A673 (cell line): ENCODE data around the gene FAM161B. TPM values are rescaled to one million over a fixed set of nuclear protein-coding genes. Genes with fewer than 3 reads are reported as not detected.
"Not testable (repeated sequence)": the region's sequence is repeated elsewhere in the genome, so short reads cannot be mapped to it uniquely, and the experiment has no call there.

Experiments
- BruUV-seq: library from RNA; stranded (reverse); fragments of 400-500 nt; replicated peaks from 2 replicates; lab custom pipeline; 2021; lab: Mats Ljungman, UMichigan
- CTCF ChIA-PET: fragments of 300-600 bp; sonication (Branson Sonifier 250); formaldehyde crosslinking; loops from one replicate; lab custom pipeline; 2022; ENCODE audit warnings: antibody characterized with exemption; lab: Charles Lee
- POLR2A ChIA-PET: fragments of 300-600 bp; sonication (Branson Sonifier 250); formaldehyde crosslinking; loops from one replicate; lab custom pipeline; 2022; ENCODE audit warnings: antibody characterized with exemption; ENCODE audit not compliant: low non-redundant PET; lab: Charles Lee
- DNase-seq: peaks from one replicate; pipeline ENCODE4 v3.0.0-alpha.2; 2015; ENCODE audit warnings: low spot score
- H3K27ac ChIP-seq: fragments of 200-600 bp; sonication (generic); 2 replicates; pipeline ENCODE4 v1.5.1; 2016; ENCODE audit warnings: mixed run types, low read depth, mild to moderate bottlenecking, mixed read lengths, antibody characterized with exemption, low read length; ENCODE audit not compliant: poor library complexity, severe bottlenecking
- H3K27me3 ChIP-seq: fragments of 200-600 bp; sonication (generic); replicated peaks from 2 replicates; pipeline ENCODE4 v1.6.1; 2017; ENCODE audit warnings: mixed run types, low read depth, mild to moderate bottlenecking, mixed read lengths, antibody characterized with exemption, low read length; ENCODE audit not compliant: insufficient read depth, poor library complexity
- H3K36me3 ChIP-seq: fragments of 200-600 bp; sonication (generic); 2 replicates; pipeline ENCODE4 v1.6.1; 2016; ENCODE audit warnings: mixed run types, mild to moderate bottlenecking, mixed read lengths, antibody characterized with exemption, low read length; ENCODE audit not compliant: insufficient read depth, poor library complexity, severe bottlenecking
- H3K4me1 ChIP-seq: fragments of 200-600 bp; sonication (generic); 2 replicates; pipeline ENCODE4 v1.6.1; 2017; ENCODE audit warnings: mixed run types, mild to moderate bottlenecking, mixed read lengths, antibody characterized with exemption, low read length; ENCODE audit not compliant: insufficient read depth, poor library complexity, severe bottlenecking
- H3K4me3 ChIP-seq: fragments of 200-600 bp; sonication (generic); 2 replicates; pipeline ENCODE4 v1.5.1; 2016; ENCODE audit warnings: low read depth, mixed run types, mild to moderate bottlenecking, mixed read lengths, low read length; ENCODE audit not compliant: poor library complexity, severe bottlenecking
- H3K9me3 ChIP-seq: fragments of 200-600 bp; sonication (generic); 2 replicates; pipeline ENCODE4 v1.6.1; 2016; ENCODE audit warnings: mixed run types, low read depth, mild to moderate bottlenecking, mixed read lengths, antibody characterized with exemption, low read length; ENCODE audit not compliant: poor library complexity, severe bottlenecking
- EZH2 ChIP-seq: fragments of 200-600 bp; sonication (generic); IDR thresholded peaks from 2 replicates; pipeline ENCODE4 v1.6.1; 2017; ENCODE audit warnings: borderline replicate concordance, low read depth, mild to moderate bottlenecking, mixed read lengths, antibody characterized with exemption, low read length; ENCODE audit not compliant: poor library complexity, severe bottlenecking
- intact Hi-C: fragments of 100-400 bp; cut with micrococcal nuclease; formaldehyde crosslinking; loops from one replicate; pipeline ENCODE4 v1.10.0; 2022; ENCODE audit not compliant: unreplicated experiment
- total RNA-seq: library from RNA; stranded (reverse); gene quantifications from 2 replicates; pipeline ENCODE4 v1.2.3, GENCODE V29; 2021
- TF ChIP-seq, protein P1 (sequence below): fragments of 300-800, 200-600 bp; sonication (generic); conservative IDR thresholded peaks from 2 replicates; pipeline ENCODE4 v1.5.1; 2017; ENCODE audit warnings: low read depth, mild to moderate bottlenecking, antibody characterized with exemption, low read length, moderate library complexity, mixed read lengths

The FAM161B gene
- total RNA-seq, 1 experiment from 2014 or later = 1.7 TPM

DNA sequence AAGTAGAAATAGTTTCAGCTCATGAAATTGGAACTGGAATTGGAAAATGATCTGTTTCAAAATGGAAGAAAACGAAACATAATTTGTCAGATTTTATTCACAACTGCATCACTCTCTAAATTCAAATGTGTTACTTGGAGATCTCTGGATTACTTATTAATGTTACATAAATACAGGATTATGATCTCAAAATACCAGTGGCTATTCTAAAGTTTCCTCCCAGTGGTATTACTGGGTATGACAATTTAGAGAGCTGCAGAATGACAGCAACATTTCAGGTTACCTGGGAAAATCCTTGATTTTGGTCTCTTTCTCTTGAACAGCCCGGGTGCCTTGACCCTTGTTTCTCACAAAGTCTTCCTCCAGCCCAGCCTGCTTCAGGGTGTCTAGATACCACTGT lies 14.2 kb downstream of the FAM161B start:
- no peak overlapping the region for H3K4me3 ChIP-seq
- no peak for TF ChIP-seq EZH2
- TF ChIP-seq, protein P1, sequence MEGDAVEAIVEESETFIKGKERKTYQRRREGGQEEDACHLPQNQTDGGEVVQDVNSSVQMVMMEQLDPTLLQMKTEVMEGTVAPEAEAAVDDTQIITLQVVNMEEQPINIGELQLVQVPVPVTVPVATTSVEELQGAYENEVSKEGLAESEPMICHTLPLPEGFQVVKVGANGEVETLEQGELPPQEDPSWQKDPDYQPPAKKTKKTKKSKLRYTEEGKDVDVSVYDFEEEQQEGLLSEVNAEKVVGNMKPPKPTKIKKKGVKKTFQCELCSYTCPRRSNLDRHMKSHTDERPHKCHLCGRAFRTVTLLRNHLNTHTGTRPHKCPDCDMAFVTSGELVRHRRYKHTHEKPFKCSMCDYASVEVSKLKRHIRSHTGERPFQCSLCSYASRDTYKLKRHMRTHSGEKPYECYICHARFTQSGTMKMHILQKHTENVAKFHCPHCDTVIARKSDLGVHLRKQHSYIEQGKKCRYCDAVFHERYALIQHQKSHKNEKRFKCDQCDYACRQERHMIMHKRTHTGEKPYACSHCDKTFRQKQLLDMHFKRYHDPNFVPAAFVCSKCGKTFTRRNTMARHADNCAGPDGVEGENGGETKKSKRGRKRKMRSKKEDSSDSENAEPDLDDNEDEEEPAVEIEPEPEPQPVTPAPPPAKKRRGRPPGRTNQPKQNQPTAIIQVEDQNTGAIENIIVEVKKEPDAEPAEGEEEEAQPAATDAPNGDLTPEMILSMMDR = peak; percentile 30; the same call in 1 of the 2 replicates
- peaks cover 38% of the 10 kb centered on the region for H3K36me3 ChIP-seq
- ChIA-PET POLR2A (no interaction called here), CTCF (no interaction called here)
- intact Hi-C loops = no loop called here
- H3K9me3 ChIP-seq = no peaks in the 10 kb centered on the region
- no peak overlapping the region for H3K27ac ChIP-seq
- H3K4me1 ChIP-seq = no peaks in the 10 kb centered on the region
- BruUV-seq = no TSS peak
- DNase-seq = peak; percentile 26
- no peaks in the 10 kb centered on the region for H3K27me3 ChIP-seq

DNA sequence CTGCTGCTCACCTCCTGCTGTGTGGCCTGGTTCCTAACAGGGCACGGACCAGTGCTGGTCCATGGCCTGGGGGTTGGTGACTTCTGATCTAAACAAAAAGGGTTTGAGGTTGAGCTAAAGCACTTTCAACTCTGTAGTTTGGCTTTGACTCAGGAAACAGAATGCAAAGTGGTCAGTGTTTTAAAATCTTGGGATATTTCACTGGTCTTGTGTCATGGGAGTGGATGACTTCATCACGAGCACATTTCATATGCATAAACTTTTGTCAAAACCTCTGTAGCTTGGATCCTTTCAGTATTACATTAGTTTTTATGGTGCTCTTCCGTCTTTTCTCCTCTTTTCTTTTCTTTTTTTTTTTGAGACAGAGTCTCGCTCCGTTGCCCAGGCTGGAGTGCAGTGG lies 25.6 kb downstream of the FAM161B start:
- H3K27ac ChIP-seq = no peak overlapping the region
- TF ChIP-seq, protein P1 = no peak
- no peak for TF ChIP-seq EZH2
- H3K4me1 ChIP-seq = no peaks in the 10 kb centered on the region
- H3K36me3 ChIP-seq = peaks cover 76% of the 10 kb centered on the region
- BruUV-seq = no TSS peak
- H3K27me3 ChIP-seq = no peaks in the 10 kb centered on the region
- DNase-seq = no peak
- ChIA-PET POLR2A (no interaction called here), CTCF (no interaction called here)
- intact Hi-C loops = no loop called here
- H3K4me3 ChIP-seq = no peak overlapping the region
- no peaks in the 10 kb centered on the region for H3K9me3 ChIP-seq

DNA sequence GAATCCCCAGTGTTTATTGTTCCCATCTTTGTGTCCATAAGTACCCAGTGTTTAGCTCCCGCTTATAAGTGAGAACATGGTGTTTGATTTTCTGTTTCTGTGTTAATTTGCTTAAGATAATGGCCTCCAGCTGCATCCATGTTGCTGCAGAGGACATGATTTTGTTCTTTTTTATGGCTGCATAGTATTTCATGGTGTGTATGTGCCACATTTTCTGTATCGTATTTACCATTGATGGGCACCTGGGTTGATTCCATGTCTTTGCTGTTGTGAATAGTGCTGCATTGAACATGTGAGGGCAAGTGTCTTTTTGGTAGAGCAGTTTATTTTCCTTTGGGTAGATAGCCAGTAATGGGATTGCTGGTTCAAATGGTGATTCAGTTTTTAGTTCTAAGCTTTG lies 30.4 kb downstream of the FAM161B start:
- H3K27ac ChIP-seq, BruUV-seq, H3K4me3 ChIP-seq, H3K9me3 ChIP-seq, DNase-seq, CTCF ChIA-PET, POLR2A ChIA-PET, H3K4me1 ChIP-seq, H3K27me3 ChIP-seq, intact Hi-C loops: not testable (repeated sequence)
- peaks cover 55% of the 10 kb centered on the region for H3K36me3 ChIP-seq

DNA sequence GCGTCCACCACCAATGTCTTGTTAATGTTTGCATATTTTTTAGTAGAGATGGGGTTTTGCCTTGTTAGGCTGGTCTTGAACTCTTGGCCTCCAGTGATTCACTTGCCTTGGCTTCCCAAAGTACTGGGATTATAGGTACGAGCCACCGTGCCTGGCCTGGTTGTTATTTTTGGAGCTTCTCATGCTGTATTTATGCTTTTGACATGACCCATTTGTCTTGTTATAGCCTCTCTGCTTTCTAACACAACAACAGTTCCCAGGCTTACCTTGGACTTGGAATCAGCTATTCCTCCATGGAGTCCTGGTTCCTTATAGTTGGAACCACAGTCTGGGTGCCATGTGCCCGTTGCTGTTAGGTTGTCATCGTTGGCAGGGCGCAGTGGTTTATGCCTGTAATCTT lies 33.6 kb downstream of the FAM161B start:
- BruUV-seq = no TSS peak
- ChIA-PET POLR2A (no interaction called here), CTCF (no interaction called here)
- H3K9me3 ChIP-seq = no peaks in the 10 kb centered on the region
- no peaks in the 10 kb centered on the region for H3K27me3 ChIP-seq
- no peak overlapping the region for H3K27ac ChIP-seq
- no peaks in the 10 kb centered on the region for H3K4me1 ChIP-seq
- H3K4me3 ChIP-seq = no peak overlapping the region
- TF ChIP-seq, protein P1 = no peak
- no peak for TF ChIP-seq EZH2
- H3K36me3 ChIP-seq = peaks cover 39% of the 10 kb centered on the region
- DNase-seq = no peak
- intact Hi-C loops = no loop called here
